SK-N-SH treated with all-trans-retinoic acid at 6 μM for 48 hours (cell line): ENCODE measurements around the gene ICE1.

ENCODE experiments used
- ARNTL ChIP-seq: fragments of 450-650 bp; formaldehyde crosslinking; IDR thresholded peaks from 2 replicates; pipeline ENCODE4 v1.5.0; 2020; ENCODE audit warnings: low read depth, mild to moderate bottlenecking, moderate library complexity, borderline replicate concordance
- BACH2 ChIP-seq: fragments of 250-450 bp; sonication (Bioruptor Pico); IDR thresholded peaks from 2 replicates; pipeline ENCODE4 v1.9.0; 2021; ENCODE audit warnings: mild to moderate bottlenecking, borderline replicate concordance
- CREB5 ChIP-seq: fragments of 250-450 bp; sonication (Bioruptor Pico); IDR thresholded peaks from 2 replicates; pipeline ENCODE4 v1.5.1; 2020; ENCODE audit warnings: low read depth, mild to moderate bottlenecking, moderate library complexity
- ISL1 ChIP-seq: fragments of 250-450 bp; sonication (Bioruptor Pico); IDR thresholded peaks from 2 replicates; pipeline ENCODE4 v2.1.2; 2022; ENCODE audit warnings: mild to moderate bottlenecking, moderate library complexity
- PATZ1 ChIP-seq: fragments of 250-450 bp; sonication (Bioruptor Pico); IDR thresholded peaks from 2 replicates; pipeline ENCODE4 v1.8.0; 2020; ENCODE audit warnings: mild to moderate bottlenecking, moderate library complexity, borderline replicate concordance
- RARB ChIP-seq: fragments of 250-450 bp; sonication (Bioruptor Pico); IDR thresholded peaks from 2 replicates; pipeline ENCODE4 v1.8.0; 2021; ENCODE audit warnings: mild to moderate bottlenecking, moderate library complexity
- SNAI2 ChIP-seq: fragments of 250-450 bp; sonication (Bioruptor Pico); IDR thresholded peaks from 2 replicates; pipeline ENCODE4 v1.5.0; 2020; ENCODE audit warnings: mild to moderate bottlenecking, moderate library complexity
- ZC3H10 ChIP-seq: fragments of 250-450 bp; sonication (Bioruptor Pico); IDR thresholded peaks from 2 replicates; pipeline ENCODE4 v1.5.1; 2021; ENCODE audit warnings: mild to moderate bottlenecking, moderate library complexity
- ZFP3 ChIP-seq: fragments of 250-450 bp; sonication (Bioruptor Pico); IDR thresholded peaks from 2 replicates; pipeline ENCODE4 v1.5.0; 2020; ENCODE audit warnings: mild to moderate bottlenecking, moderate library complexity
- ZFP30 ChIP-seq: fragments of 450-650 bp; formaldehyde crosslinking; IDR thresholded peaks from 2 replicates; pipeline ENCODE4 v1.5.0; 2022; ENCODE audit warnings: mild to moderate bottlenecking, moderate library complexity
- ZNF70 ChIP-seq: fragments of 450-650 bp; formaldehyde crosslinking; IDR thresholded peaks from 2 replicates; pipeline ENCODE4 v1.5.0; 2020; ENCODE audit warnings: mild to moderate bottlenecking, moderate library complexity

GRCh38 chr5:5522336-5522735, 99.9 kb downstream of the ICE1 start:
- no peak for TF ChIP-seq BACH2 (CRISPR knock-in tag)
- TF ChIP-seq ZNF70 = no peak
- TF ChIP-seq ZFP30 = no peak
- TF ChIP-seq SNAI2 (CRISPR knock-in tag) = no peak
- no peak for TF ChIP-seq CREB5 (CRISPR knock-in tag)
- TF ChIP-seq ZC3H10 (CRISPR knock-in tag) = no peak
- no peak for TF ChIP-seq PATZ1 (CRISPR knock-in tag)
- no peak for TF ChIP-seq ISL1
- TF ChIP-seq ARNTL (CRISPR knock-in tag) = no peak
- TF ChIP-seq RARB = no peak
- TF ChIP-seq ZFP3 (CRISPR knock-in tag) = no peak
